DND-41 (cell line): ENCODE measurements around the gene SVIL.

ENCODE experiments used
- ATAC-seq: fragments of 200-7000 bp; cut with Tn5 transposase; 3 replicates; pipeline ENCODE4 v1.9.1; 2021; ENCODE audit warnings: low read depth; ENCODE audit not compliant: insufficient read depth
- DNase-seq: peaks from one replicate; pipeline ENCODE4 v3.0.0-alpha.2; 2020
- H2AFZ ChIP-seq: 2 replicates; pipeline ENCODE4 v1.6.0; 2012; ENCODE audit warnings: low read depth, low read length
- H3K27ac ChIP-seq: 2 replicates; pipeline ENCODE4 v1.5.1; 2012; ENCODE audit warnings: low read length, inconsistent platforms
- H3K27me3 ChIP-seq: fragments of 200-600 bp; sonication (generic); 2 replicates; pipeline ENCODE4 v1.6.0; 2012; ENCODE audit warnings: low read length, mild to moderate bottlenecking, inconsistent platforms; ENCODE audit not compliant: insufficient read depth, poor library complexity
- H3K36me3 ChIP-seq: 2 replicates; pipeline ENCODE4 v1.5.1; 2012; ENCODE audit warnings: low read length, inconsistent platforms; ENCODE audit not compliant: insufficient read depth
- H3K4me1 ChIP-seq: 2 replicates; pipeline ENCODE4 v1.5.1; 2012; ENCODE audit warnings: mild to moderate bottlenecking, low read length; ENCODE audit not compliant: insufficient read depth
- H3K4me2 ChIP-seq: 2 replicates; pipeline ENCODE4 v1.6.0; 2012; ENCODE audit warnings: mild to moderate bottlenecking, moderate library complexity, low read length, inconsistent platforms; ENCODE audit not compliant: insufficient read depth
- H3K4me3 ChIP-seq, 2 experiments: fragments of 200-600 bp in 1 of 2; shearing (Covaris generic) in 1 of 2; 2 replicates each; pipeline ENCODE4 v1.5.1; 2012 to 2016; ENCODE audit warnings: inconsistent platforms in 2 of 2, low read length in 2 of 2, mild to moderate bottlenecking in 2 of 2, low read depth in 1 of 2, moderate library complexity in 1 of 2
- H3K79me2 ChIP-seq: 2 replicates; pipeline ENCODE4 v1.6.0; 2012; ENCODE audit warnings: low read length, inconsistent platforms; ENCODE audit not compliant: insufficient read depth
- H3K9ac ChIP-seq: 2 replicates; pipeline ENCODE4 v1.6.0; 2012; ENCODE audit warnings: low read depth, mild to moderate bottlenecking, inconsistent platforms, low read length, moderate library complexity
- H3K9me3 ChIP-seq: 2 replicates; pipeline ENCODE4 v1.5.1; 2012; ENCODE audit warnings: low read length, moderate library complexity, mild to moderate bottlenecking, inconsistent platforms; ENCODE audit not compliant: insufficient read depth, severe bottlenecking
- H4K20me1 ChIP-seq: 2 replicates; pipeline ENCODE4 v1.6.0; 2012; ENCODE audit warnings: low read length; ENCODE audit not compliant: insufficient read depth
- EZH2 ChIP-seq: IDR thresholded peaks from 3 replicates; pipeline ENCODE4 v1.6.1; 2012; ENCODE audit warnings: borderline replicate concordance, low read depth, mild to moderate bottlenecking, moderate library complexity, low read length, inconsistent platforms; ENCODE audit not compliant: severe bottlenecking
- TF ChIP-seq, protein P1 (sequence below): IDR thresholded peaks from 2 replicates; pipeline ENCODE4 v1.5.1; 2012; ENCODE audit warnings: borderline replicate concordance, low read length, moderate library complexity, mild to moderate bottlenecking; ENCODE audit not compliant: poor library complexity, severe bottlenecking; ENCODE audit errors: extremely low read depth

Gene SVIL

GRCh38 chr10:29482591-29483431, 152.0 kb downstream of the SVIL start:
- Histone ChIP-seq H3K4me2 (no peak overlapping the region), H3K4me3 (no peak overlapping the region), H3K9ac (no peak overlapping the region), H3K9me3 (no peaks in the 10 kb centered on the region), H3K27ac (no peak overlapping the region), H2AFZ (no peak overlapping the region), H3K79me2 (no peaks in the 10 kb centered on the region), H3K4me1 (0 out of 2 replicates have a peak, but pooled peaks cover 3% of the 10 kb centered on the region), H4K20me1 (no peaks in the 10 kb centered on the region), H3K27me3 (no peaks in the 10 kb centered on the region), H3K36me3 (peaks cover 72% of the 10 kb centered on the region)
- no peak for TF ChIP-seq EZH2
- TF ChIP-seq, protein P1, sequence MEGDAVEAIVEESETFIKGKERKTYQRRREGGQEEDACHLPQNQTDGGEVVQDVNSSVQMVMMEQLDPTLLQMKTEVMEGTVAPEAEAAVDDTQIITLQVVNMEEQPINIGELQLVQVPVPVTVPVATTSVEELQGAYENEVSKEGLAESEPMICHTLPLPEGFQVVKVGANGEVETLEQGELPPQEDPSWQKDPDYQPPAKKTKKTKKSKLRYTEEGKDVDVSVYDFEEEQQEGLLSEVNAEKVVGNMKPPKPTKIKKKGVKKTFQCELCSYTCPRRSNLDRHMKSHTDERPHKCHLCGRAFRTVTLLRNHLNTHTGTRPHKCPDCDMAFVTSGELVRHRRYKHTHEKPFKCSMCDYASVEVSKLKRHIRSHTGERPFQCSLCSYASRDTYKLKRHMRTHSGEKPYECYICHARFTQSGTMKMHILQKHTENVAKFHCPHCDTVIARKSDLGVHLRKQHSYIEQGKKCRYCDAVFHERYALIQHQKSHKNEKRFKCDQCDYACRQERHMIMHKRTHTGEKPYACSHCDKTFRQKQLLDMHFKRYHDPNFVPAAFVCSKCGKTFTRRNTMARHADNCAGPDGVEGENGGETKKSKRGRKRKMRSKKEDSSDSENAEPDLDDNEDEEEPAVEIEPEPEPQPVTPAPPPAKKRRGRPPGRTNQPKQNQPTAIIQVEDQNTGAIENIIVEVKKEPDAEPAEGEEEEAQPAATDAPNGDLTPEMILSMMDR = no peak
- ATAC-seq (peak; percentile 75), DNase-seq (no peak)

DNA sequence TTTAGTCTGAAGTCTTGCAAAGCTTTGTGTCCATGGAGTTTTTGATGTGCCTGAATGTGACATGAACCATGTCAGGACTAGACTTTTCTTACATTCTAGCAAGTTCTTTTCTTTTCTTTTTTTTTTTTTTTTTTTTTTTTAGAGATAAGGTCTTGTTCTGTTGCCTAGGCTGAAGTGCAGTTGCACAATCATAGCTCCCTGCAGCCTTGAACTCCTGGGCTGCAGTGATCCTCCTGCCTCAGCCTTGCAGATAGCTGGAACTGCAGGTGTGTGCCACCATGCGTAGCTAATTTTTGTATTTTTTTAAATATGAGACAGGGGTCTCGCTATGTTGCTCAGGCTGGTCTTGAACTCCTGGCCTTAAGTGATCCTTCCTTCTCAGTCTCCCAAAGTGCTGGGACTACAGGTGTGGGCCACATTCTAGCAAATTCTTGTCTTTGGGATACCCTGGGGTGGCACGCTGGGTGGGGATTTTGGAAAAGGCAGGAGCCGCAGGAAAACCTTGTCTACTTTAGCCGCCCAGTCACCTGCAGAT, 152.8 kb downstream of the SVIL start:
- Histone ChIP-seq H3K36me3 (peaks cover 73% of the 10 kb centered on the region), H3K4me2 (no peak overlapping the region), H3K4me1 (peaks cover 5% of the 10 kb centered on the region), H3K27ac (no peak overlapping the region), H3K9ac (no peak overlapping the region), H2AFZ (no peak overlapping the region), H3K9me3 (no peaks in the 10 kb centered on the region), H3K79me2 (no peaks in the 10 kb centered on the region), H3K27me3 (no peaks in the 10 kb centered on the region), H4K20me1 (no peaks in the 10 kb centered on the region), H3K4me3 (no peak overlapping the region)
- TF ChIP-seq EZH2 = no peak
- TF ChIP-seq, protein P1 = no peak
- ATAC-seq (no peak), DNase-seq (no peak)

- no peak for TF ChIP-seq EZH2
- TF ChIP-seq, protein P1 = no peak
Measured at GRCh38 chr10:29479981-29480954, 154.5 kb downstream of the SVIL start.

More at GRCh38 chr10:29479981-29480954, 154.5 kb downstream of the SVIL start:
- Histone ChIP-seq H4K20me1 (no peaks in the 10 kb centered on the region), H3K9me3 (no peaks in the 10 kb centered on the region), H3K4me2 (no peak overlapping the region), H3K4me3 (no peak overlapping the region), H2AFZ (no peak overlapping the region), H3K36me3 (peaks cover 63% of the 10 kb centered on the region), H3K27me3 (no peaks in the 10 kb centered on the region), H3K4me1 (peaks cover 5% of the 10 kb centered on the region), H3K79me2 (no peaks in the 10 kb centered on the region), H3K9ac (no peak overlapping the region), H3K27ac (peak overlapping the region; percentile 67)
- DNase-seq = no peak
- no peak for ATAC-seq
